Measurements from ENCODE around the gene CBY3. TPM values are rescaled to one million over a fixed set of nuclear protein-coding genes. Genes with fewer than 3 reads are reported as not detected.
"Not testable (repeated sequence)": the region's sequence is repeated elsewhere in the genome, so short reads cannot be mapped to it uniquely, and the experiment has no call there.

Gene CBY3
- total RNA-seq, 1 experiment from 2014 or later: not detected

- Histone ChIP-seq H3K9me3 (ENCODE audit: control insufficient read depth in 1 of 2, insufficient read depth in 1 of 2, low read depth in 1 of 2, low read length in 2 of 2) (no peaks in the 10 kb centered on the region), H3K4me1 (ENCODE audit: control insufficient read depth in 1 of 2, insufficient read depth in 2 of 2, low read length in 2 of 2) (peaks cover 7 to 30% of the 10 kb centered on the region in 2 experiments; a peak in 3 of 4 replicates), H3K36me3 (ENCODE audit: control insufficient read depth in 1 of 2, insufficient read depth in 2 of 2, low read length in 2 of 2) (peaks cover 0 to 23% of the 10 kb centered on the region in 2 experiments; a peak in 1 of 4 replicates), H3K27ac (ENCODE audit: low read depth, low read length) (peak overlapping the region; percentile 98), H3K9ac (ENCODE audit: low read length) (peak overlapping the region; percentile 100), H3K79me2 (ENCODE audit: insufficient read depth, low read length) (peaks cover 45% of the 10 kb centered on the region), H3K4me2 (ENCODE audit: low read length) (peak overlapping the region; percentile 86), H3K4me3 (replicated peaks in 1 of 2; ENCODE audit: low read depth in 1 of 2, low read length in 2 of 2) (peak overlapping the region; percentile 83 to 87), H2AFZ (ENCODE audit: low read depth, low read length, poor library complexity, severe bottlenecking) (no peak overlapping the region), H3K9me2 (ENCODE audit: insufficient read depth) (no peaks in the 10 kb centered on the region), H3K27me3 (ENCODE audit: insufficient read depth, low read length) (no peaks in the 10 kb centered on the region), H4K20me1 (ENCODE audit: insufficient read depth) (peaks cover 3% of the 10 kb centered on the region; the same call in 1 of the 2 replicates)
- ChIA-PET POLR2A (no interaction called here), RAD21 (ENCODE audit: low non-redundant PET in 1 of 2, low total read pairs in 2 of 2, uncharacterized antibody in 2 of 2, unreplicated experiment in 2 of 2) (no interaction called here), CTCF (no interaction called here)
- no peak for TF ChIP-seq FOSL1 (IDR thresholded peaks at IDR 0.05; ENCODE audit: low read depth)
- TF ChIP-seq EZH2 (IDR thresholded peaks at IDR 0.05): no peak
- TF ChIP-seq POLR2A (IDR thresholded peaks at IDR 0.05; ENCODE audit: borderline replicate concordance, extremely low read depth, insufficient read depth, insufficient read length): peak; percentile 30
- peak; percentile 69 for TF ChIP-seq YY1 (IDR thresholded peaks at IDR 0.05; ENCODE audit: extremely low read depth, insufficient replicate concordance, low read depth, low read length)
- TF ChIP-seq SRF (IDR thresholded peaks at IDR 0.05; ENCODE audit: low read depth): no peak
- peak; percentile 92 for TF ChIP-seq POLR2AphosphoS5 (IDR thresholded peaks at IDR 0.05; ENCODE audit: low read depth, low read length)
- TF ChIP-seq ZBTB33 (IDR thresholded peaks at IDR 0.05; ENCODE audit: extremely low read depth, insufficient replicate concordance, low read length): peak; percentile 49
- peak; percentile 90 for ATAC-seq
- peak; percentile 97 for DNase-seq (ENCODE audit: low read depth, low spot score)
- TSS peak; percentile 93 for BruUV-seq (replicated peaks)
- intact Hi-C loops (cut with micrococcal nuclease): loop anchor here (1.0 to 2.0 kb wide), 2 partner anchors 20 to 39 kb away; no protein-coding TSS in a partner anchor
These were observed 17.4 kb upstream of the CBY3 start for GRCh38 chr5:179697993-179698934.

GRCh38 chr5:179697543-179697942 lies 16.7 kb upstream of the CBY3 start:
- POLR2A ChIA-PET: interaction anchor here (1.7 kb wide), 1 partner anchor 74 kb away, joined by 9 read pairs; the partner anchor contains the start of gene HNRNPH1
- Histone ChIP-seq H3K4me2 (ENCODE audit: low read length) (peak overlapping the region; percentile 86), H3K4me1 (ENCODE audit: control insufficient read depth in 1 of 2, insufficient read depth in 2 of 2, low read length in 2 of 2) (peaks cover 7 to 34% of the 10 kb centered on the region in 2 experiments; a peak in 3 of 4 replicates), H3K36me3 (ENCODE audit: control insufficient read depth in 1 of 2, insufficient read depth in 2 of 2, low read length in 2 of 2) (peaks cover 0 to 17% of the 10 kb centered on the region in 2 experiments; a peak in 1 of 4 replicates), H3K9ac (ENCODE audit: low read length) (peak overlapping the region; percentile 96), H3K4me3 (replicated peaks in 1 of 2; ENCODE audit: low read depth in 1 of 2, low read length in 2 of 2) (peak overlapping the region; percentile 83 to 87), H3K79me2 (ENCODE audit: insufficient read depth, low read length) (peaks cover 38% of the 10 kb centered on the region), H3K27ac (ENCODE audit: low read depth, low read length) (peak overlapping the region; percentile 98)
- H2AFZ ChIP-seq (ENCODE audit: low read depth, low read length, poor library complexity, severe bottlenecking); H3K9me2 ChIP-seq (ENCODE audit: insufficient read depth); DNase-seq (ENCODE audit: low read depth, low spot score); RAD21 ChIA-PET (ENCODE audit: low non-redundant PET in 1 of 2, low total read pairs in 2 of 2, uncharacterized antibody in 2 of 2, unreplicated experiment in 2 of 2); H3K27me3 ChIP-seq (ENCODE audit: insufficient read depth, low read length); H3K9me3 ChIP-seq (ENCODE audit: control insufficient read depth in 1 of 2, insufficient read depth in 1 of 2, low read depth in 1 of 2, low read length in 2 of 2); intact Hi-C loops (cut with micrococcal nuclease); ATAC-seq; BruUV-seq (replicated peaks); H4K20me1 ChIP-seq (ENCODE audit: insufficient read depth): not testable (repeated sequence)
- CTCF ChIA-PET: interaction anchor here (0.8 kb wide), 1 partner anchor 29 kb away, joined by 3 read pairs; no protein-coding TSS in a partner anchor

All from HCT116 (cell line).